ENCODE data around the gene STOX2. TPM values are rescaled to one million over a fixed set of nuclear protein-coding genes. Genes with fewer than 3 reads are reported as not detected.

The STOX2 gene
- polyA plus RNA-seq, 1 of the 3 experiments (the other 2 are of a cell fraction) = 0.16 TPM

- Histone ChIP-seq H2AFZ (ENCODE audit: low read depth) (no peak overlapping the region), H3K4me2 (no peak overlapping the region), H3K27me3 (ENCODE audit: insufficient read depth) (no peaks in the 10 kb centered on the region), H4K20me1 (ENCODE audit: insufficient read depth) (no peaks in the 10 kb centered on the region), H3K36me3 (replicated peaks in 1 of 2; ENCODE audit: control insufficient read depth in 1 of 2, insufficient read depth in 2 of 2, low read length in 1 of 2) (no peaks in the 10 kb centered on the region), H3K4me1 (ENCODE audit: control insufficient read depth in 1 of 2, insufficient read depth in 2 of 2, low read depth in 1 of 2, low read length in 1 of 2) (peaks cover 0 to 31% of the 10 kb centered on the region in 2 experiments; a peak in 2 of 4 replicates), H3K9ac (no peak overlapping the region), H3F3A (replicated peaks; ENCODE audit: insufficient read depth) (no peaks in the 10 kb centered on the region), H3K9me3 (no peaks in the 10 kb centered on the region), H3K4me3 (ENCODE audit: low read depth in 2 of 2, low read length in 1 of 2) (no peak overlapping the region), H3K9me2 (no peaks in the 10 kb centered on the region), H3K27ac (ENCODE audit: low read depth in 2 of 2, low read length in 1 of 2) (no peak overlapping the region), H3K79me2 (ENCODE audit: insufficient read depth) (no peaks in the 10 kb centered on the region)
- ChIA-PET POLR2A (no interaction called here), CTCF (interaction anchor here (1.1 to 1.4 kb wide), 2 partner anchors 43 to 138 kb away, joined by 3 to 4 read pairs; no protein-coding TSS in a partner anchor)
- 55% methylated on average over 1 of the region's 1 CpG for WGBS (ENCODE audit: low lambda C conversion rate)
- TF ChIP-seq JUND (IDR thresholded peaks at IDR 0.05) = no peak
- no peak for TF ChIP-seq GATA2 (CRISPR knock-in tag; IDR thresholded peaks at IDR 0.05)
- no peak for TF ChIP-seq CTCF (IDR thresholded peaks at IDR 0.05)
- TF ChIP-seq FOXM1 (IDR thresholded peaks at IDR 0.05; ENCODE audit: low read depth) = no peak
- no peak for TF ChIP-seq YY1 (IDR thresholded peaks at IDR 0.05; ENCODE audit: low read depth)
- TF ChIP-seq TEAD4 (IDR thresholded peaks at IDR 0.05; ENCODE audit: borderline replicate concordance, insufficient read depth) = no peak
- no peak for TF ChIP-seq PBX3 (IDR thresholded peaks at IDR 0.05)
- no peak for TF ChIP-seq NRF1 (IDR thresholded peaks at IDR 0.05; ENCODE audit: low read depth, low read length)
- TF ChIP-seq TCF12 (IDR thresholded peaks at IDR 0.05) = no peak
- TF ChIP-seq, protein P1, sequence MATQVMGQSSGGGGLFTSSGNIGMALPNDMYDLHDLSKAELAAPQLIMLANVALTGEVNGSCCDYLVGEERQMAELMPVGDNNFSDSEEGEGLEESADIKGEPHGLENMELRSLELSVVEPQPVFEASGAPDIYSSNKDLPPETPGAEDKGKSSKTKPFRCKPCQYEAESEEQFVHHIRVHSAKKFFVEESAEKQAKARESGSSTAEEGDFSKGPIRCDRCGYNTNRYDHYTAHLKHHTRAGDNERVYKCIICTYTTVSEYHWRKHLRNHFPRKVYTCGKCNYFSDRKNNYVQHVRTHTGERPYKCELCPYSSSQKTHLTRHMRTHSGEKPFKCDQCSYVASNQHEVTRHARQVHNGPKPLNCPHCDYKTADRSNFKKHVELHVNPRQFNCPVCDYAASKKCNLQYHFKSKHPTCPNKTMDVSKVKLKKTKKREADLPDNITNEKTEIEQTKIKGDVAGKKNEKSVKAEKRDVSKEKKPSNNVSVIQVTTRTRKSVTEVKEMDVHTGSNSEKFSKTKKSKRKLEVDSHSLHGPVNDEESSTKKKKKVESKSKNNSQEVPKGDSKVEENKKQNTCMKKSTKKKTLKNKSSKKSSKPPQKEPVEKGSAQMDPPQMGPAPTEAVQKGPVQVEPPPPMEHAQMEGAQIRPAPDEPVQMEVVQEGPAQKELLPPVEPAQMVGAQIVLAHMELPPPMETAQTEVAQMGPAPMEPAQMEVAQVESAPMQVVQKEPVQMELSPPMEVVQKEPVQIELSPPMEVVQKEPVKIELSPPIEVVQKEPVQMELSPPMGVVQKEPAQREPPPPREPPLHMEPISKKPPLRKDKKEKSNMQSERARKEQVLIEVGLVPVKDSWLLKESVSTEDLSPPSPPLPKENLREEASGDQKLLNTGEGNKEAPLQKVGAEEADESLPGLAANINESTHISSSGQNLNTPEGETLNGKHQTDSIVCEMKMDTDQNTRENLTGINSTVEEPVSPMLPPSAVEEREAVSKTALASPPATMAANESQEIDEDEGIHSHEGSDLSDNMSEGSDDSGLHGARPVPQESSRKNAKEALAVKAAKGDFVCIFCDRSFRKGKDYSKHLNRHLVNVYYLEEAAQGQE (IDR thresholded peaks at IDR 0.05; ENCODE audit: low read depth, low read length) = no peak
- no peak for TF ChIP-seq RAD21 (IDR thresholded peaks at IDR 0.05; ENCODE audit: low read length)
- no peak for TF ChIP-seq FOSL2 (IDR thresholded peaks at IDR 0.05; ENCODE audit: borderline replicate concordance, low read depth)
- no peak for TF ChIP-seq CHD2 (IDR thresholded peaks at IDR 0.05; ENCODE audit: low read length, partially characterized antibody)
- DNase-seq = no peak
Observed at GRCh38 chr4:183961795-183962194, 56.7 kb downstream of the STOX2 start.

All from SK-N-SH (cell line).